ENCODE results near the gene CATSPERE.
"Not testable (repeated sequence)": the region's sequence is repeated elsewhere in the genome, so short reads cannot be mapped to it uniquely, and the experiment has no call there.

Gene CATSPERE

DNA sequence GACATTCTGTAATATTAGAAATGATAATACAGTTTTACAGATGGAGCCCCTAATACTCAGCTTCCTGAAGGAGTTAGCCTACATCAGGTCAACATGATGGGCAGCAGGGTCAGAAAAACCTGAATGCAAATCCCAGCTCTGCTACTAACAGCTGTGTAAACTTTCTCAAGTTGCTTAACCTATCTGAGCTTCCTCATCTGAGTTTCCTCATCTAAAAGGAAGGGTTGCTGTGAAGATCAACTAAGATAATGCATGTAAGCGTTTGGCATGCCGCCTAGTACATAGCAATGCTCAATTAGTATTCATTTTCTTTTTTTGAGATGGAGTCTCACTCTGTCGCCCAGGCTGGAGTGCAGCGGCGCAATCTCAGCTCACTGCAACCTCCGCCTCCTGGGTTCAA, 173.5 kb downstream of the CATSPERE start:
- peak in 1 of 4 experiments; percentile 27 for DNase-seq

- DNase-seq, result no peak
These were observed 175.6 kb downstream of the CATSPERE start for GRCh38 chr1:244636488-244637259.

GRCh38 chr1:244639561-244639960, 178.5 kb downstream of the CATSPERE start:
- DNase-seq, result no peak

DNA sequence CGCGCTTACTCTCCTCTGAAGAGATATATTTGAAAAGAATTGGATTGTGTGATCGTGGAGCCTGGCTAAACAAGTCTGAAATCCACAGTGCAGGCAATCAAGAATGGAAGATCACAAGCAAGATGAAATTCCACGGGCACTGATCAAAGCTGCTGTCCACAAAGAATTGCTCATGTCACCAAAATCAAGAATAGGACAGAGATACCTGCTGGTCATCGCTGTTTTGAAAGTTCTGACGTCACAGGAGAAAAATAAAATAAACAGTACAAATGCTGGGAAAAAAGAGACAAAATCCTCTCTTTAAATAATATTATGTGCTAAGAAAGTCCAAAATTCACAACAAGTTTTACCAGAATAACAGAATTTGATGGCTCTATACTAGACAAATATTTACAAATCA, 179.8 kb downstream of the CATSPERE start:
- no peak for DNase-seq

GRCh38 chr1:244642526-244642925, 181.5 kb downstream of the CATSPERE start:
- DNase-seq, result no peak

GRCh38 chr1:244642988-244643387, 181.9 kb downstream of the CATSPERE start:
- no peak for DNase-seq

DNA sequence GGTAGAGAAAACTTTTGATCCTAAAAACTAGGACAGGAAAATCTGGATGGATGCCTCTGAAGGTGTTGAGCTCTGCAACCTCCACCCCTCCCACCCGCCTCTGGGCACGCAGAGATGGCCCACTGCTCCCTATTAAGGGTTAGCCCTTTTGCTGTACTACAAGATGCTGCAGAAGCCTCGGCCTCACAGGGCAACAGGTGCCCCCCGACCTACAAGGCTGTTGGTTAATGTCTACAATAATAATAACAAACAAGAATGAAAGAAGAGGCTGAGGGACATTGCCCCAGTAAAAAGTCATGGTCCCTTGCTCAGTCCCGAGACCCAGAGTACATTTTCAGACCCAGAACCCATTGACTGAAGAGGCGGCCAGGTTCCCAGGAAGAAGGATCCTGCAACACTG, 184.3 kb downstream of the CATSPERE start:
- DNase-seq, result no peak

DNA sequence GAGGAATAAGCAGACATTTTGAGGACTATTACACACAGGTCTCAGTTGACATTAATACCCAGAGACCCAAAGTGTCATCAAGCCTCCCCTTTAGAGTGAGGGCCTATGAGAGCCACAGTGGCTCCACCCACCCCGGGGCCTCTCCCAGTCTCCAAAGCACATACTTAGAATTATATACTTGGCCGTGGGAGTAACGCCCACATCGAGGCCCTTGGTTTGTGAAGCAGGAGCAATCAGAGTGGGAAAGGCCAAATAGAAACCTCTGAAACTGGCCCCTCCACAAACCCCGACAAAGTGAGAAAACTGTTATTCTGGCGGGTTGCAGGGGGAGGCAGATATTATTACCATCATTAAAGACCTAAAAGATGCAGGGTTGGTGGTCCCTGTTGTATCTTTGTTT, 184.8 kb downstream of the CATSPERE start:
- no peak for DNase-seq

- no peak for DNase-seq
These were observed 186.7 kb downstream of the CATSPERE start for GRCh38 chr1:244647819-244648218.

DNA sequence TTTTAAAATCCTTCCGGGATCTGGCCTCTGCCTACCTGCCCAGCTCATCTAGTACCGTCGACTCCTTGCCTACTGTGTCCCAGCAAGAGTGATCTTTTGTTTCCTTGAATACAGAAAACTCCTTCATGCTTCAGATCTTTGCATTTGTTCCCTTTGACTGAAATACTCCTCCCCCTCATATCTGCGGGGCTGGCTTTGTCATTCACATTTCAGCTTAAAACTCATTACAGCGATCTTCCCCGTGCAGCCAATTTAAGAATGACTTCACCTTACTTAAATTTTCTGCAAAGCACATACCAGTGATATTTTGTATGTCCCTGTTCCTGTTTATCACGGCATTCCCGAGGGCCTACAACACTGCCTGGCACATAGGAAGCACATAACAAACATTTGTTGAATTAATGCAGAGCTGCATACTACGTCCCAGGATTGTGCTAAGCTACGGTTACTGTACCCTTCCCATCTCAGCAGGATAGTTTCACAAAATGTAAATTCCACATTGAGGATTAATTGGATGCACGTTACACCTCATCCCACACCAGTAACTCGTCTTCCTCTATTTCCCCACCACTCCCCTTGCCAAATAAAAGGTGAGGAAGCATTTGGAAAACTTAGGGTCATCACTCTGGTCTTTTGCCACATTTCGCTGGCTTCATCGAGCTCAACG, 191.0 kb downstream of the CATSPERE start:
- no peak for DNase-seq

GRCh38 chr1:244652623-244653438, 191.8 kb downstream of the CATSPERE start, which contains the start of gene DESI2:
DESI2 (plus strand) TSS chr1:244653126; CDS start chr1:244653314, 188 bp downstream.
- DNase-seq, result peak; percentile 99 to 100 (median 100)

DNA sequence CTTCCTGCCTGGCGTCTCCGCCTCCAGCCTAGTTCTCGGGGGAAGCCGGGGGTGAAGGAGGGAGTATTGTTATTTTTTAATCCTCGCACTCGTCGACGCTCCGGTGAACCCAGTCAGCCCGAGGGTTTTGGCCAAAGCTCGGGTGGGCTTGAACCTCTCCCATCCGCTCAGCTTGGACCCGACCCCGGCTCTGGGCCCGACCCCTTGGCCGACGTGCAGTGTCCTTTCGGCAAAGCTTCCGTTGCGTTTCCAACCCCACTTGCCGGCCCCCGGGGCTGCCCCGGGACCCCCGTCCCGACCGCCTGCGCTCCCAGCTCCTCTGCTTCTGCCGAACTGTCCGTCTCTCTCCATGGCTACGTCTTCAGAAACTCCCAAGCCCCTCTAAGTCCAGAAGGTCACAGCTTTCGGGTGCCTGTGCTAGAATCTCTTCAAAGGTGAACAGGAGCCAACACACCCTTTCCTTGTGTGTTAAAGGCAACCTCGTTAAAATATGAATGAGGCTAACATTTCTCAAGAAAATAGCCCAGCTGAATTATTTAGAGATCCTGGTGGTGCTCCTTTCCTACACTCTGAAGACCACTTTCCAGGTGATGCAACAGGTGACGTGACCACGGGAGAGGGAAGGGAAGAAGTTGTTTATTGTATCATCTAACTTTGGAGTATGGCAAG, 192.5 kb downstream of the CATSPERE start:
- DNase-seq, result peak; percentile 10 to 33 (median 25)

- peak in 1 of 4 experiments; percentile 10 for DNase-seq
These were observed 193.3 kb downstream of the CATSPERE start for GRCh38 chr1:244654108-244655038.

GRCh38 chr1:244655186-244655585, 194.1 kb downstream of the CATSPERE start:
- DNase-seq, result no peak

- DNase-seq, result no peak
These were observed 196.3 kb downstream of the CATSPERE start for GRCh38 chr1:244657421-244657820.

GRCh38 chr1:244659694-244660093, 198.6 kb downstream of the CATSPERE start:
- DNase-seq, result no peak

- no peak for DNase-seq
These were observed 199.5 kb downstream of the CATSPERE start for GRCh38 chr1:244660595-244660994.

GRCh38 chr1:244661569-244662312, 200.7 kb downstream of the CATSPERE start:
- DNase-seq, result not testable (repeated sequence)

- DNase-seq, result no peak
These were observed 201.5 kb downstream of the CATSPERE start for GRCh38 chr1:244662599-244662998.

- no peak for DNase-seq
These were observed 203.3 kb downstream of the CATSPERE start for GRCh38 chr1:244664353-244664752.
